ENCODE results near the gene ASB3. TPM values are rescaled to one million over a fixed set of nuclear protein-coding genes. Genes with fewer than 3 reads are reported as not detected.

ASB3 gene
- total RNA-seq, 4 donors from 2014 or later = 14.0 to 19.3 (median 16.6) TPM

DNA sequence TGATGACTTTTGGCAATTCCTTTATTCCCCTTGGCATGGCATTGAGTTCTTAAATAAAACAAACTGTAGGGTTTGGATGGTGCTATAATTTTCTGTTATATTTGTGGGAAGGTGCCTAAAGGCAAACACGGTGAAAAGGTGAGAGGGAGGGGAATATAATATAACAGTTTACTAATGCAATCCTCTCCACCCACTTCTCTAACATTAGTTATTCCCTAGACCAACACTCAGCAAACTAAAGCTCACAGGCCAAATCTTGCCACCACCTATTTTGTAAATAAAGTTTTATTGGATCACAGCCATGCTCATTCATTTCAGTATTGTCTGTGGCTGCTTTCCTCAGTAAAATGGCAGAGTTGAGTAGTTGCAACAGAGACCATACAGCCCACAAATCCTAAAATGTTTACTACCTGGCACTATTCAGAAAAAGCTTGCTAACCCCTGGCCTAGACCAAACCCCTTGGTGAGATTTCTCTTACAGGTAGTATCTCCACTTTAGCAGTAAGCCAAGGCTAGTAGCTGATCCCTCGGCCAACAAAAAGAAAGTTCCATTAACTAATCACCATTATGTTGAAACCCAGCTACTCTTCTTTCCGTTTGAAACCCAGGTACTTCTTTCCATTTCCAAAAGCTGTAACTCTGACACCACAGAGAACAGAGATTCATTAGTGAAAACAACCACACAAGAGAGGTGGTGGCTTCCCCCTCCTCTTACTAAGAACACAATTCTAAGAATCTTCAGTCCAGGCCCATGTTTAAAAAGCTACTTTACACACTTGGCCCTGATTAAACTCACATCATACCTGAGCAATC lies 155.2 kb downstream of the ASB3 start:
- 76 to 100% methylated on average over 3 of the region's 3 CpGs for WGBS, 2 donors (ENCODE audit: low coverage in 1 of 2)
- no peak overlapping the region for H3K27ac ChIP-seq
- ATAC-seq = no peak
- no peaks in the 10 kb centered on the region for H3K27me3 ChIP-seq
- H3K4me3 ChIP-seq = no peak overlapping the region
- no peaks in the 10 kb centered on the region for H3K9me3 ChIP-seq
- H3K4me1 ChIP-seq = no peaks in the 10 kb centered on the region
- TF ChIP-seq CTCF (IDR thresholded peaks at IDR 0.05) (no peak), POLR2AphosphoS5 (IDR thresholded peaks at IDR 0.05) (no peak), POLR2A (IDR thresholded peaks at IDR 0.05) (no peak), EP300 (IDR thresholded peaks at IDR 0.05) (no peak)
- no peaks in the 10 kb centered on the region for H3K36me3 ChIP-seq

DNA sequence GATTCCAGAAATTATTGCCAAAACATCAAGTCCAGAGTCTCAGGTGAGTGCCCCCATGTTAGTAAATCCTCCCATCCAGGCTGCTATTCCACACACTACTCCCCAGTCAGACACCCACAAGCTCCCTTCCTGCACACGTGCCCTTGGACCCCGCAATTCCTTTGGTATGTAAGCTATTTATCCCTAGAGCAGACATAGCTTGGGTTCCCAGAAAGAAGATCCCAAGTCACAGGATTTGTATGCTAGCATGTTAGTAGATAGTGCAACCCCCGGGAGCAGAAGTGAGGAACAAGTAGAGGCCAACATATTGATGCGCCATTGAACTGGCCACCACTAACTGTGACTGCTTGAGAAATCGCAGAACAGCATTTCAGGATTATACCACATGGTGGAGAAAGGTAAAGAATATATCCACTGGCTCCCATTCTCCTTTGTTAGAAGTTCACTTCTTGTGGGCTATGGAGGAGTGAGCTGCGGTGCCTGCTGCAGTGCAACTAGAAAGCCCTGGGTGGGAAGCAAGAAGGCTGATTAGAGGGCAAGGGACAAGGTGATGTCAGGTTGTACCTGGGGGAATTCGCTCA lies 156.6 kb downstream of the ASB3 start:
- no peaks in the 10 kb centered on the region for H3K4me1 ChIP-seq
- no peak for ATAC-seq
- H3K4me3 ChIP-seq = no peak overlapping the region
- H3K36me3 ChIP-seq = no peaks in the 10 kb centered on the region
- no peaks in the 10 kb centered on the region for H3K9me3 ChIP-seq
- WGBS, 2 donors (ENCODE audit: low coverage in 1 of 2) = 82 to 94% methylated on average over 3 to 4 of the region's 7 CpGs
- no peak overlapping the region for H3K27ac ChIP-seq
- no peak for TF ChIP-seq EP300 (IDR thresholded peaks at IDR 0.05)
- no peak for TF ChIP-seq CTCF (IDR thresholded peaks at IDR 0.05)
- no peak for TF ChIP-seq POLR2AphosphoS5 (IDR thresholded peaks at IDR 0.05)
- no peaks in the 10 kb centered on the region for H3K27me3 ChIP-seq

- no peak for ATAC-seq
- Histone ChIP-seq H3K4me3 (no peak overlapping the region), H3K9me3 (no peaks in the 10 kb centered on the region), H3K27me3 (no peaks in the 10 kb centered on the region), H3K36me3 (no peaks in the 10 kb centered on the region), H3K4me1 (no peaks in the 10 kb centered on the region), H3K27ac (no peak overlapping the region)
- no peak for TF ChIP-seq POLR2A (IDR thresholded peaks at IDR 0.05)
- no peak for TF ChIP-seq POLR2AphosphoS5 (IDR thresholded peaks at IDR 0.05)
- no peak for TF ChIP-seq CTCF (IDR thresholded peaks at IDR 0.05)
- TF ChIP-seq EP300 (IDR thresholded peaks at IDR 0.05) = no peak
- WGBS, 2 donors (ENCODE audit: low coverage in 1 of 2) = 35% methylated on average over 3 of the region's 4 CpGs; no CpG with 5 or more reads in 1 of the 2 donors
Measured at GRCh38 chr2:53629501-53629900, 157.3 kb downstream of the ASB3 start.

- H3K4me1 ChIP-seq = no peaks in the 10 kb centered on the region
- 48 to 55% methylated on average over 2 to 6 of the region's 6 CpGs for WGBS, 2 donors (ENCODE audit: low coverage in 1 of 2)
- no peaks in the 10 kb centered on the region for H3K36me3 ChIP-seq
- TF ChIP-seq EP300 (IDR thresholded peaks at IDR 0.05) (no peak), POLR2AphosphoS5 (IDR thresholded peaks at IDR 0.05) (no peak), POLR2A (IDR thresholded peaks at IDR 0.05) (no peak), CTCF (IDR thresholded peaks at IDR 0.05) (no peak)
- no peak overlapping the region for H3K4me3 ChIP-seq
- no peak for ATAC-seq
- H3K27ac ChIP-seq = no peak overlapping the region
- peaks cover 0 to 4% (median 0%) of the 10 kb centered on the region in 3 donors for H3K9me3 ChIP-seq
- no peaks in the 10 kb centered on the region for H3K27me3 ChIP-seq
Measured at GRCh38 chr2:53629001-53629400, 157.8 kb downstream of the ASB3 start.

DNA sequence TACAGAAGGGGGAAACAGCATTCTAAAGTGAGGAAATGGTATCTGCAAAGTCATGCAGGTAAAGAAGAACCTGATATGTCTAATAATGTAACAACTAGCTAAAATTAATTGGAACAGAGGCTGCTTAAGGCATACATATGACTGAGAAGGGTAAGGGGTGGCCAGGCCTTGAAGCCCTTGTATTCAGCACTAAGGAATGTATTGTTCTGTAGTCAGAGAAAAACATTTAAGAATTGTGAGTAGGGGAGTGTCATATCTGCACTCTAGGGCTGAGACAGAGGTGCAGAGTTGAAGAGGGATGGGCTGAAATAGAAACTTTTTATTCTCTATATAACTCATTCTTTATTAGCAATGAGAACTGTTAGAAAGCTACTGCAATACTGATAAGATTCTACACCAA lies 164.6 kb downstream of the ASB3 start:
- no peak for ATAC-seq
- Histone ChIP-seq H3K36me3 (no peaks in the 10 kb centered on the region), H3K27me3 (no peaks in the 10 kb centered on the region), H3K27ac (no peak overlapping the region), H3K9me3 (peaks cover 0 to 7% (median 0%) of the 10 kb centered on the region in 3 donors), H3K4me1 (no peaks in the 10 kb centered on the region), H3K4me3 (no peak overlapping the region)
- TF ChIP-seq EP300 (IDR thresholded peaks at IDR 0.05) = no peak
- no peak for TF ChIP-seq CTCF (IDR thresholded peaks at IDR 0.05)
- no peak for TF ChIP-seq POLR2AphosphoS5 (IDR thresholded peaks at IDR 0.05)
- no peak for TF ChIP-seq POLR2A (IDR thresholded peaks at IDR 0.05)
